HS-5 (cell line): Measurements from ENCODE around the gene SH3RF1.

Source experiments
- DNase-seq: peaks from one replicate; pipeline ENCODE4 v3.0.0-alpha.2; 2012; ENCODE audit warnings: low read depth

SH3RF1 gene

GRCh38 chr4:169251291-169252235, 19.2 kb downstream of the SH3RF1 start:
- no peak for DNase-seq

- DNase-seq: no peak
These were observed 20.0 kb downstream of the SH3RF1 start for GRCh38 chr4:169250796-169251195.

- no peak for DNase-seq
These were observed 20.8 kb downstream of the SH3RF1 start for GRCh38 chr4:169249999-169250398.

GRCh38 chr4:169249214-169249973, 21.4 kb downstream of the SH3RF1 start:
- DNase-seq: no peak

GRCh38 chr4:169248645-169249044, 22.1 kb downstream of the SH3RF1 start:
- no peak for DNase-seq

- no peak for DNase-seq
These were observed 23.8 kb downstream of the SH3RF1 start for GRCh38 chr4:169246957-169247396.

GRCh38 chr4:169246279-169246678, 24.5 kb downstream of the SH3RF1 start:
- DNase-seq: no peak

GRCh38 chr4:169245061-169245460, 25.7 kb downstream of the SH3RF1 start:
- DNase-seq: no peak

GRCh38 chr4:169243825-169244609, 26.7 kb downstream of the SH3RF1 start:
- DNase-seq: no peak

GRCh38 chr4:169241464-169241863, 29.3 kb downstream of the SH3RF1 start:
- no peak for DNase-seq

GRCh38 chr4:169239221-169239905, 31.4 kb downstream of the SH3RF1 start:
- no peak for DNase-seq

GRCh38 chr4:169238445-169238844, 32.3 kb downstream of the SH3RF1 start:
- no peak for DNase-seq

- DNase-seq: no peak
These were observed 33.7 kb downstream of the SH3RF1 start for GRCh38 chr4:169236873-169237626.

- no peak for DNase-seq
These were observed 34.7 kb downstream of the SH3RF1 start for GRCh38 chr4:169236078-169236477.

- no peak for DNase-seq
These were observed 36.5 kb downstream of the SH3RF1 start for GRCh38 chr4:169234137-169234855.

- DNase-seq: no peak
These were observed 37.1 kb downstream of the SH3RF1 start for GRCh38 chr4:169233691-169234090.

- DNase-seq: no peak
These were observed 39.0 kb downstream of the SH3RF1 start for GRCh38 chr4:169231647-169232262.

- peak; percentile 88 for DNase-seq
These were observed 41.2 kb downstream of the SH3RF1 start for GRCh38 chr4:169229571-169230028.

GRCh38 chr4:169228076-169228475, 42.7 kb downstream of the SH3RF1 start:
- no peak for DNase-seq

- no peak for DNase-seq
These were observed 44.2 kb downstream of the SH3RF1 start for GRCh38 chr4:169226565-169226964.
